Erythroblast (primary cell): Measurements from ENCODE around the gene ATG10.

ENCODE experiments used
- DNase-seq, 2 experiments: peaks; one replicate each; lab custom pipeline; 2025; lab: John Stamatoyannopoulos, UW
- GATA1 ChIP-seq: IDR thresholded peaks from 2 replicates; pipeline ENCODE4 v1.6.1; 2011; ENCODE audit warnings: low read depth, mild to moderate bottlenecking, control low read depth, low read length, moderate library complexity
- POLR2A ChIP-seq: IDR thresholded peaks from 2 replicates; pipeline ENCODE4 v1.6.1; 2011; ENCODE audit warnings: mild to moderate bottlenecking, low read length

The ATG10 gene

DNA sequence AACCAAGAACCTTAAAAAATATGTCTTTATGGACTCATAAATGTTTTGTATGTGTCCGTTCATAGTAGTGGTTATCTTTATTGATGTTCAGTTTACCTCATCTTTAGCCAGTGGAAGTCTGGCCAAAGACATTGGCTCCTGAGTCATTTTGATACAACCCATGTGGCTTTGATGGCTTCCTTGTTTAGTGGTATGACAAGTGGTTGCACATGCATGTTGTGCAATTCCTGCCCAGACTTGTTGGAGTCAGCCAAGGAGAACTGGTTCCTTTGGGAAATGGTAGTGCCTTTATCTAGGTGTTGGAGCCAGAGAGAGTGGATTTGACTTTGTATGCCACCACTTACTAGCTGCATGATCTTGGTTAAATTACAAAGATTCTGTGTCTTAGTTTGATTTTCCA is 212.0 kb downstream of the ATG10 start:
- DNase-seq = no peak
- no peak for TF ChIP-seq POLR2A
- no peak for TF ChIP-seq GATA1

DNA sequence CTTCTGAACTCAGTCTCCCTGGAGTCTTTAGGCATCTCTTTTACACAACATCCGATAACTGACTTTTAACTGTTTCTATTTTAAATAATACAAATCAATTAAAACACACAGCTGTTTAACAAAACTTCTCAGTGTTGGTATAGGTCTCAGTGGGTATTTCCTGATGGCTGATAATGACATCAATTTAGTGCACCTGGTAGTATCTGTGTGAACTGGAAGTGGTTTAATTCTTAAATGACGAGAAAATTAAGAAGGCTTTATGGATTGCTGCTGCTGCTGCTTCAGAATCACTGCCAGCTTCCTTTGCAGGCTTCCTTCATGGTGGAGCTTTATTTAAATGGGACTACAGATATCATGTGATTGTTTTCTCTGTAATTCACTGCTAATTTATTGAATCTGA is 214.0 kb downstream of the ATG10 start:
- DNase-seq = no peak

DNA sequence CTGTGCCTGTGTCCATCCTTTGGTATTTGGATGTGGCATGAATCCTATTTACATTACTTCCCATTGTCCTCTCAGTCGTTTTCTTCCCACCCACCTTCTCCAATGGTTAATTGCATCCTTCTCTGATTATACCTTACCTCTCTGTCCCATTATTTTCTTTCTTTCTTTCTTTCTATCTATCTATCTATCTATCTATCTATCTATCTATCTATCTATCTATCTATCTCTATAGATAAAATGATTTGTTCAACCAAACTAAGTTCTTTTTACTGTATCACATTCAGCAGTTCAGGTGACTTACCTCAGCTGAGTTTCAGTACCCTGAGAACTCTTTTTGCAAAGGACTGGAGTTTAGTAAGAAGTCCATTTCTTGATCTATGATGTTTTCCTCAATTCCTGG is 225.7 kb downstream of the ATG10 start:
- no peak for TF ChIP-seq GATA1
- TF ChIP-seq POLR2A = no peak

More for the DNA sequence above, 214.0 kb downstream of the ATG10 start:
- TF ChIP-seq GATA1 (no peak), POLR2A (no peak)

DNA sequence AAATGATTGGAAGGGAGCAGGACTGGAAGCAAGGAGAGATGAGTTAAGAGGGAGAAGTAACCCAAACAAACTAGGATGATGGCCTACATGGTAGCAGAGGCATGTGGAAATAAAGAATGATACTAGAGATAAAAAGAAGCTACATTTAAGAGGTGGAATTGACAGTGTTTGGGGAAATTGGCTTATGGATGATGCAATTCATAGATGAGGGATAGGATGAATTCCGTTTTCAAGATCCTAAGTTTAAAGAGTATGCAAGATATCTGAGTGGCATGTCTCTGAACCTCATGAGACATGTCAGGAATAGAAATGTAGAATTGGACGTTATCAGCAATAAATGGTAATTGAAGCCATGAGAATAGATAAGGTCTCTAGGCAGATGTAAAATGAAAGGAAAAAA is 232.7 kb downstream of the ATG10 start:
- DNase-seq = no peak
- no peak for TF ChIP-seq GATA1
- TF ChIP-seq POLR2A = no peak

More for the DNA sequence above, 225.7 kb downstream of the ATG10 start:
- DNase-seq = no peak

DNA sequence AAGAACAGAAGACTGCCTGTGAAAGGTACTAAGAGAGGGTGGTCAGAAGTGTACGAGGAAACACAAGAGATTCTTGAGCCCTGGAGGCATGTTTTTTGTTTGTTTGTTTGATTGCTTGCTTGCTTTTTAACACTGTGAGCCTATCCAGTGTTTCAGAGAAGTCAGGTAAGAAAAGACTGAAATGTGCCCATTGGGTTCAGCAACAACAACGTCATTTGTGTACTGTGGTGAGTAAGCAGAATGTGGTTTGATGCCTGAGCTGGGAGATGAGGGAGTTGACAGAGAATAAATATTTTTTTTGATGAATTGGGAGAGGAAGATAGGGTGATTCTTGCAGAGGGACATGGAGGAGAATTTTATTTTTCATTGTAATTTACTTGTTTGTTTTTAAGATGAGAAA is 233.2 kb downstream of the ATG10 start:
- no peak for DNase-seq
- TF ChIP-seq GATA1 = no peak
- no peak for TF ChIP-seq POLR2A

DNA sequence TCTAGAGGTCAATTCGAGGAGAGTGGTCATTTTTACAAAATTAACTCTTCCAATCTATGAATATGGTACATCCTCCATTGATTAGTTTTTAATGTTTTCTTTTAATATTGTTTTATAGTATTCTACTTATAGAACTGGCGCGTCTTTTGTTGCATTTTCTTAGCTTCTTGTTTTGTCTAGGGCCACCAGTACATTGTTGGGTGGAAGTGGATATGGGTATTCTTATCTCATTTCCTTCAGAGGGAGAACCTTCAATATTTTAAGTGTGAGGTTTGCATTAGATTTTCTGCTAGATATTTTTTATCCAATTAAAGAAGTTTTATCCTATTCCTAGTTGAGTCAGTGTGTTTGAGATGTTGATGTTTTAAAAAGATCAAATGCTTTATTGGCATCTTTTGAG is 236.5 kb downstream of the ATG10 start:
- TF ChIP-seq GATA1 (no peak), POLR2A (no peak)
- DNase-seq = no peak

DNA sequence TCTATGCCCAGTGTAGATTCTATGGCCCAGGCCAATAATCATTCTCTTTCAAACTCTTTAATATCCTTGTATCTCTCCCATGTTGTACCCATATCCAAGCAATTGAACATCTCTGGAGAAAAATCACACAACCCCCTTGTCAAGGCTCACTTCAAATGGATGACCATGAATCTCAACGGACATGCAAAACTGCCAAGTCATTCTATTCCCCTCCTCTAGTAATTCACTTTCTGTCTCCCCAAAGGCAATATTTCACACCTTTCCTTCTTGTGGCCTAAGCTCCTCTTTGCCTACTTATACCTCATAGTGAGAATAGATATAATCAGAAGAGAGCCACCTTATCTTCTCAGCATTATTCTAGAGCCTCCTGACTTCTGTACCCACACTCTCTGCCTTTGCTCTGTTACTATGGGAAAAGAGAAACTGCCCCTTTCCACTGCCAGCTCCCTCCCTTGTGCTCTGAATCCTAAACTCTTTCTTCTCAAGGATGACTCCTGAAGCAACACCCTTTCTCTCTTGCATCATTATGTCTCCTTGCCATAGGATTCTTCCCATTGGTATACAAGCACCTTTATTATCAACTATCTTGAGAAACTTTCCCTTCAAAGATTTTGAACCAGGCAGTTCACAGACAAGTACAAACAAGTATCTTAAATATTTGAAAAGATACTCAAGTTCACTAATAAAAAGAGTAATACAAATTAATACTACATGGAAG is 240.2 kb downstream of the ATG10 start:
- TF ChIP-seq GATA1 (no peak), POLR2A (no peak)
- no peak for DNase-seq

DNA sequence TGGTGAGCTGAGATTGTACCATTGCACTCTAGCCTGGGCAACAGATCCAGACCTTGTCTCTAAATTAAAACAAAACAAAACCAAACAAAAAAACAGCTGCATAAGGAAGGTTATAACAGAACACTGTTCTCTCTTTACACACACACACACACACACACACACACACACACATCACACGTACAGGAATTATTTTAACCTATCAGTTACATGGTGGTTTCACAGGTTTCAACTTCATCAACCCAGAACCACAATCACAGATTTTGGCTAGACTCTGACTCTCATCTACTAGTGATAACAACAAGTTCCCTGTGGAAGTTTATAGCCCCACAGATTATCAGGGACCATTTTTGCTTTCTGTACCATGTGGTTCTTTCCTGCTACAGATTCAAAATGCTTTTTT is 246.1 kb downstream of the ATG10 start:
- no peak for DNase-seq
- TF ChIP-seq GATA1 = no peak
- no peak for TF ChIP-seq POLR2A

DNA sequence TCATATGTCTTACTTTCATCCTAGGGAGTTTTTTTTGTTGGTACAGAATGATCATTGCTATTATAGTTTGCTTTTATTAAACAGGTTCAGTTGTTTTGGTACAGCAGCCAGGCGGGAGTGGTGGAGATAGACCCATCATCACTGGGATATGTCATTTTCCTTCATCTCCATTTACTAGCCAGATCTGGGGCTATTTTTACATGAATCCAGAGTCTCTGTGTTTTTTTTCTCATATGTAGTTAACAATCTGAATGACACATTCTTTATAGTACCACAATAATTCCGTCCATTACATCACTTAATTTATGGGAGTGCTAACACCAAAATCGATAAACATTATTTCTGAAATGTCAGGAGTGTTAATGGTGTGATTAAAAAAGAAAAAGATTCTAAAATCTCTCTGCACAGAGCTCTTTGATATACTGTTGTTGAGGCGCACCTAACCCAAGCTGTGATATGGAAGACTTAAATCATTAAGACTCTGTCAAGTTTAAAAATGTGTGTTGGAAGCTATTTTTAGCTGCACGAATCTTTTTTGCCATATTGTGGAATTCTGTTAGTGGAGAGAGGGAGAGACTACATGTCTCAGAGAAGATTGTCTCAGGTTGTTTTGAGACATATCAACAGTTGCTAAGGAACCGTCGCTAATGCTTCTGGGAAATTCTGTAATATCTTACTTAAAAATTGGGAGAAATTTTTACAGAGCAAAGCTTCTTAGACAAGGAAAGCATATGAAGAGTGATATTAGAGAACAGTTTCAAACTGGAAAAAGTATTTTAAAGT is 246.7 kb downstream of the ATG10 start:
- no peak for DNase-seq
- TF ChIP-seq GATA1 (no peak), POLR2A (no peak)

DNA sequence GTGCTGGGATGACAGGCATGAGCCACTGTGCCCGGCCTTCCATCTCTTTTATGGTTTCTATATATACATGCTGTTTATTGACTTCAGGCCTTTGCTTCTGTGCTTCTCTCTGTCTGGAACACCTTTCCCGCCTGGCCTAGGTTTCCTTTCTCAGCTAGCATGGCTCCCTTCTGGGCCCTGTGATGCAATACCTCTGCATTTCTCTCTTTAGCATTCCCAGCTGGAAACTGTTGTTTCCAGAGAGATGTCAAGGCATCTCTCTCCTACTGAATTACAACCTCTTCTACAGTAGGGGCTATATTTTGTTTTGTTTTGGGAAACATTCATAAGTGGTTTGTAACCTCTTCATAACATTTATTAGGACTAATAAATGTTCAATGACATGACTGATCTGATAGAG is 249.2 kb downstream of the ATG10 start:
- TF ChIP-seq POLR2A = no peak
- TF ChIP-seq GATA1 = no peak
- no peak for DNase-seq

DNA sequence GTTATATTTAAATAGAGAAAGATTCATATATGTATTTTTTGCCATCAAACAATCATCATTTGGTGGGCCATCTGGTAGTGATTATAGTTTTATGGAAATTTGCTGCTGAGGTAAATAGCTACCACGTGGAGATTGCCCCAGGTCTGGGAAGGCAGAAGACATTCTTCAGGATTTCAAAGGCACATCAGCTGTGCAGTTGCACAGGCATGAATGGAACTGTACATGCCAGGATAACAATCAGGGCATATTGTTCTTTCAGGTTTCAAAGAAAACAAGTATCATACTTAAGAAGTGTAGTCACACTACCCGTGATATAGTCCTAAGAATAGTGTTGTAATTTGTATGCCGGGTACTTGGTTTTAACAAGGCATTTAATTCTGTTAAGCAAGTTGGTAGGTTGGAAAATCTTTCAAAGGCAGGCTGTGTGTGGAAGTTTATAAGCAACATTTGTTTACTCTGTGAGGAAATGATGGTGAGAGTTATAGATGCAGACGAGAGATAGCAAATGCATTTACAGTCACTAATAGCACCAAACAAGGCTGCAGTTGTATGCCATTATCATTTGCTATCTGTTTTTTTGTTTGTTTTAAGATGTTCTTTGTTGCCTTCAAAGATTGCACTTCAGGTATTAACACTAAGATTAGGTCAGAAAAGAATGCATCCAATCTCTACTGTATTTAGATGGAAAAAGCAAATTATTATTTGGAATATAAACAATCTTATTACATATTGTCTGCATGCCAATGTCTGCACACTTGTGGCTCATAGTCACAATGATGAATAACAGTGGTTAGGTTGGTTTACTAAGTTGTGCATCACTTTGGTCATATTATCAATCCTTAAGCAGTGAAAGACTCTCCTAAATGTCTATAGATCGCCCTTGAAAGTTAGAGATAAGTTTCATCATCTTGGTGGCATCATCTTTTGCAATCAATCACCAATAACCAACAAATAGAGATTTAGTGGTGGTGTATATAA is 251.1 kb downstream of the ATG10 start:
- TF ChIP-seq GATA1 (no peak), POLR2A (no peak)
- DNase-seq = no peak

DNA sequence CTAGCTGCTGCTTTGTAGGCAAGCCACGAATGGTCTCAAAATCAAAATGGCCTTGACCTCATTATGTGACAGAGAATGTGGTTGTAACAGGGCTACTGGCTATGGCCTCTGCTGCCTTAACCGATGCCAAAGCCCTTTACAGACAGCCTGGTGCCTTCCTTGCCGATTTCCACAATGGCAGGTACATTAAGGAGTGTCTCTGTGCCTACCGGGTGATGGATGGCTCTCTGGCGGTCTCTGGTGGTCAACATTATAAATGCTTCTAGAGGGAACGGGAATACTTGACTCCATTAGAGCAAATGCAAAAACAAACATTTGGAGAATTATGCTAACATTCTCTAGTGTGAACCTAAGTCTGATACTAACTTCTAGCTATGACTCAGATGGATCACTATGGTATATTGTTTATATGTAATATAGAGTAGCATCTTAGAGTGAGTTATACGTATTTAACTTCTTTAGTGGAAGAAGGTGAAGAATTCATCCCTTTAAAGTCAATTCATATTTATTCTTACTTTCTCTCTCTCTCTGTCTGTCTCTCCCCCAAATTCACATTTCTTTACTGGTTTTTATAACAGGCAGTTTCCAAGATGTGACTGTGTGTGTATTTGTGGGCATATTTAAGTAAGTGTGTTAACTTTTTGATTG is 253.8 kb downstream of the ATG10 start:
- DNase-seq = peak; percentile 60 to 79
- TF ChIP-seq GATA1 (no peak), POLR2A (no peak)

DNA sequence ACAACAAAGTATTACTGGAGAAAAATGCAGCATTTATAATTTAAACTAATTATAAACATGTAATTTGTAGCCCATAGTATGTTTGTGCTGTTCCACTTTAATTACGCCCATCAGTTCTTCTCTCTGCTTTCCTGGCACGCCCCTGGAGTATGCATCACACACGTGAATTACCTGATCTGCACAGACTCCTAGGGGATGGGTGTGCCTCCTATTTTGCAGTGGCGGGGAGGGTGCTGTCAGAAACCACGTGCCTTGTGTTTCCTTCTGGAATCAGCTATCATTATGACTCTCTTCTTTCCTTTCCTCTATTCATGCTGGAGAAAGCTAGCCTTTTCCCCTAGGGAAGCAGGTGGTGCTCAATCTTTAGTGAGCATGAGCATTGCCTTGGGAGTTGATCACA is 263.1 kb downstream of the ATG10 start:
- TF ChIP-seq GATA1 = no peak
- no peak for TF ChIP-seq POLR2A
- no peak for DNase-seq

DNA sequence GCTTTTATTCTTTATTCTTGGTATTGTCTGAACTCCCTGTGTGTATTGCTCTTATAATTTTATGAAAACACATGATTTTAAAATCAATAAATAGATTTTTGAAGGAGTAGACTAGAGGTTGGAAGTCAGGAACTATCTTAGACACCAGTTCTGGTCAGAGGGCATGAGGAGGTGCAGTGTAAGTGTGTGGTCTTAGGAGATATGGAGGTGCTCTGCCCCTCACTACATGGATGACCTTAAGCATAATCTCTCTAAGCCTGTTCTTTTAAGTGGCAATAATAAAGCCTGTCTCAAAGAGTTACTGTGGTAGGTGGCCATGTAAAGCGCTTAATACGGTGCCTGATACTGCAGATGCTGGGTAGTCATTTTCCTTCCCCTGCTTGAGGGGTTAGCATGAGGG is 272.3 kb downstream of the ATG10 start:
- TF ChIP-seq GATA1 (no peak), POLR2A (no peak)
- DNase-seq = no peak
